ENCODE results near the gene RBM19. TPM values are rescaled to one million over a fixed set of nuclear protein-coding genes. Genes with fewer than 3 reads are reported as not detected.
A peak's percentile ranks its signal among the peaks of the same experiment; 100 is the strongest.

Gene RBM19
- total and polyA plus RNA-seq, 2 of the 4 experiments (the other 2 are of a cell fraction), result 18.7 to 19.2 TPM

GRCh38 chr12:113967368-113967767 is 1.2 kb upstream of the RBM19 start:
- Histone ChIP-seq H3K56ac (ENCODE audit: extremely low read depth, insufficient read depth, low read length) (no peak overlapping the region), H3K4ac (ENCODE audit: low read depth, low read length) (no peak overlapping the region), H3K27ac (ENCODE audit: insufficient read depth, low read length) (no peak overlapping the region), H3K9ac (ENCODE audit: low read depth, low read length) (no peak overlapping the region), H4K5ac (ENCODE audit: low read depth, low read length) (no peak overlapping the region), H2BK5ac (ENCODE audit: low read depth, low read length, poor library complexity, severe bottlenecking) (no peak overlapping the region), H4K20me1 (ENCODE audit: insufficient read depth, low read length) (no peaks in the 10 kb centered on the region), H3K27me3 (ENCODE audit: control insufficient read depth, insufficient read depth, low read length) (peaks cover 8% of the 10 kb centered on the region), H3K79me1 (ENCODE audit: low read depth in 1 of 2, low read length in 2 of 2) (peaks cover 9 to 23% of the 10 kb centered on the region in 2 experiments), H2AK9ac (replicated peaks; ENCODE audit: low read depth, low read length, poor library complexity) (no peak overlapping the region), H2AFZ (replicated peaks; ENCODE audit: low read length, poor library complexity) (no peak overlapping the region), H3K14ac (replicated peaks; ENCODE audit: low read depth, low read length) (no peak overlapping the region), H4K91ac (ENCODE audit: insufficient read depth, low read depth, low read length) (no peak overlapping the region), H4K8ac (ENCODE audit: low read depth in 2 of 2, low read length in 2 of 2) (peak overlapping the region in 1 of 2 experiments; percentile 70; a peak in 1 of 4 replicates), H3K18ac (ENCODE audit: low read depth, low read length) (no peak overlapping the region), H3K4me1 (ENCODE audit: control insufficient read depth, insufficient read depth, low read length) (no peaks in the 10 kb centered on the region), H3K9me3 (ENCODE audit: control insufficient read depth, insufficient read depth, low read length) (no peaks in the 10 kb centered on the region), H2BK15ac (ENCODE audit: low read depth, low read length) (no peak overlapping the region), H2BK20ac (ENCODE audit: low read depth, low read length) (no peak overlapping the region), H2BK120ac (ENCODE audit: low read depth, low read length) (no peak overlapping the region), H3K4me3 (ENCODE audit: insufficient read depth, low read depth, low read length) (no peak overlapping the region), H3K23ac (ENCODE audit: low read depth, low read length) (no peak overlapping the region), H3K4me2 (ENCODE audit: low read depth, low read length) (no peak overlapping the region), H3K9me1 (ENCODE audit: insufficient read depth, low read length) (no peaks in the 10 kb centered on the region; the same call in 1 of the 2 replicates), H3K36me3 (ENCODE audit: control insufficient read depth, insufficient read depth, low read length) (no peaks in the 10 kb centered on the region; the same call in 1 of the 2 replicates), H2AK5ac (ENCODE audit: low read depth, low read length) (no peak overlapping the region)
- POLR2A ChIA-PET (ENCODE audit: unreplicated experiment), result no interaction called here
- intact Hi-C loops (cut with micrococcal nuclease) (loop anchor here (5.0 kb wide), 1 partner anchor 430 kb away; no protein-coding TSS in a partner anchor), dilution Hi-C loops (cut with HindIII; ENCODE audit: low sequenced_read_pairs, unreplicated experiment) (no loop called here), in situ Hi-C loops (cut with MboI; ENCODE audit: low sequenced_read_pairs) (no loop called here)
- DNase-seq, result no peak
- BruUV-seq (replicated peaks), result no TSS peak
- CTCF ChIA-PET, result interaction anchor here (1.1 to 1.7 kb wide), 2 partner anchors 13 to 23 kb away, joined by 4 to 18 read pairs; no protein-coding TSS in a partner anchor
- TF ChIP-seq BHLHE40 (IDR thresholded peaks at IDR 0.05; ENCODE audit: low read depth, low read length), result no peak
- TF ChIP-seq USF2 (IDR thresholded peaks at IDR 0.05; ENCODE audit: low read depth, low read length), result no peak
- no peak for TF ChIP-seq NFE2L2 (IDR thresholded peaks at IDR 0.05; ENCODE audit: low read depth, low read length)
- TF ChIP-seq POLR2A (IDR thresholded peaks at IDR 0.05; ENCODE audit: low read depth, low read length), result no peak
- no peak for TF ChIP-seq FOS (IDR thresholded peaks at IDR 0.05; ENCODE audit: low read depth, low read length)
- no peak for TF ChIP-seq MAZ (IDR thresholded peaks at IDR 0.05; ENCODE audit: borderline replicate concordance, low read depth, low read length)
- no peak for TF ChIP-seq MAFK (IDR thresholded peaks at IDR 0.05; ENCODE audit: low read depth, low read length)
- no peak for TF ChIP-seq RCOR1 (IDR thresholded peaks at IDR 0.05; ENCODE audit: insufficient replicate concordance, low read length)
- no peak for TF ChIP-seq RFX5 (IDR thresholded peaks at IDR 0.05; ENCODE audit: low read depth, low read length)
- TF ChIP-seq RAD21 (IDR thresholded peaks at IDR 0.05; ENCODE audit: low read length), result no peak
- no peak for TF ChIP-seq SMC3 (IDR thresholded peaks at IDR 0.05; ENCODE audit: low read depth, low read length)
- WGBS, 2 experiments (ENCODE audit: extremely low coverage in 2 of 2, insufficient read length in 1 of 2), result no CpG with 5 or more reads among the region's 4 CpGs
- no peak for ATAC-seq (ENCODE audit: low read depth)
